ENCODE results near the gene STRIP1.
"Not testable (repeated sequence)": the region's sequence is repeated elsewhere in the genome, so short reads cannot be mapped to it uniquely, and the experiment has no call there.

STRIP1 gene

DNA sequence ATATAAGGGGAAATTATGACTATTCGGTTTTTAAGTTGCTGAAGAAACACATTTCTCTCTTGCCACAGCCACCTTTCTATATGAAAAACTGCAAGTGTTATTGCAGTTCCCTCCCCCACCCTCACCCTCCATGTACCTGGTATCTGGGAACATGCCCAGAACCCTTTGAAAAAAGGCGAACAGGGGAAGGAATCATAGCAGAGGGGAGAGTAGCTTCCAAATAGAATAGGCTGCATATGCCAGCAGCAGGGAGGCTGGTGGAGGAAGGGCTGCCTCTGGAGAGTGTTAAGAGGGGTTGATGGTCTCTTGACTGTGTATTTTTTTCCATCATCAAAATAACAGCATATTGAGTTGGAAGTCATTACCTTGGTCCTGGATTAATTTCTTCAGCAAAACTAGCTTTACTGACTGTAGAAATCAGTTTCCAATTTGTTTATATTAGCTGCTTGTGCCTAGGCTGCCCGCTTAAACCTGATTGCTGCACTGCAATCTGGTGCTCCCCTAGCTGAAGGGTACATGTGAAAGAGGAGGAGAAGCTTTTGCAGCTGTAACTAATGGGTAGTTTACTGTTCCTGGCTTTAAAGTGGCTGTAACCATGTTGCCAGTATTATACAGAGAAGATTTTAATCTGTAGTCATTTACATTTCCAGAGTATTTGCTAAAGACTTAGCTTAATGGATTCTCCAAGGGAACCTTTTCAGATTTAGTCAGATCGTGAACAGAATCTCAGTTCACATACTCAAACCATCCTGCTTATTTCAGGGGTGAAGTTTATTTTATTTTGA is 27.2 kb upstream of the STRIP1 start:
- DNase-seq (ENCODE audit: low spot score): no peak

DNA sequence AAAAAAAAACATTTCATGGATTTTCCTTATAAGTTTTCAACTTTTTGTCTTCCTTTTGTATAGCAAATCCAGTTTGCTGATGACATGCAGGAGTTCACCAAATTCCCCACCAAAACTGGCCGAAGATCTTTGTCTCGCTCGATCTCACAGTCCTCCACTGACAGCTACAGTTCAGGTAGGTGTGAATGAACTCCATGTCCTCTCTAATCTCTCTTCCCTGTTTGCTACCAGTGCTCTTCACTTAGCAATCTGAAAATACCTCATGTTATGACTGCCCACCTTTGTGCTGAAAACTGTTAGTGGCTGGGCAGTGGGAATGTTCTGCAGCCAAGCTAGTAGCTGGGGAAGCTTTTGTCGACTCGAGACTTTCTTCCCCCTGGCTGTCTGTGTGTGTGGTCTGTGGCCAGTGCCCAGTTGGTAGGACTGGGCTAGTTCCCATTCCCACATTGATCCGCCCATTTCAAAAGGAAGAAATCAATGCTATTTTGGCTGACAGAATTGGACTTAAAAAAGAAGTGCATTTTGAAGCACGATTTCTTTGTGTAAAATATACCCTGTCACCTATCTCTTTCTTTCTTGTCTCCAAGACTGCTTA is 25.4 kb upstream of the STRIP1 start:
- no peak for DNase-seq (ENCODE audit: low spot score)

DNA sequence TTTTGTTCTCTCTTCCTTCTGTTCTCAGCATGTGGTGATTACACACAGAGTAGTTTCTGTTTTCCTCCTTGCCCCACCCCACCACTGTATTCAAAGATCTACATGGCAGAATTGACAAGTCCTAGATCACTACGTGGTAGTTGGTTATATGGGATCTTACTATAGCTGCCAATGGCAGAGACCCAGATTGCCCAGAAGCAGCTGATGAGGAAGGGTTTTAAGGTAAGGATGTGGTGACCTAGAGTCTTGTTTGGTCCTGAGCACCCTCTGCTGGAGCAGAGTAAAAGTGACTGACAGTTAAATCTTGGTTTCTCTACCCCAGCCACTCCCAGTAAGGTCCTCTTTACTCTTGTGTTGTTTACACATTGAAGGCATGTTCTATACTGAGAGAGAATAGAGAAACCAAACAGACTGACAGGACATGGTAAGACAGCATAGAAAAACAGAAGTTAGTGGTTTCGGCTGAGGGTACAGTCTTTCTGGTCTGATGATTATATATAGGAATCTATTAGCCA is 22.8 kb upstream of the STRIP1 start:
- no peak for DNase-seq (ENCODE audit: low spot score)

DNA sequence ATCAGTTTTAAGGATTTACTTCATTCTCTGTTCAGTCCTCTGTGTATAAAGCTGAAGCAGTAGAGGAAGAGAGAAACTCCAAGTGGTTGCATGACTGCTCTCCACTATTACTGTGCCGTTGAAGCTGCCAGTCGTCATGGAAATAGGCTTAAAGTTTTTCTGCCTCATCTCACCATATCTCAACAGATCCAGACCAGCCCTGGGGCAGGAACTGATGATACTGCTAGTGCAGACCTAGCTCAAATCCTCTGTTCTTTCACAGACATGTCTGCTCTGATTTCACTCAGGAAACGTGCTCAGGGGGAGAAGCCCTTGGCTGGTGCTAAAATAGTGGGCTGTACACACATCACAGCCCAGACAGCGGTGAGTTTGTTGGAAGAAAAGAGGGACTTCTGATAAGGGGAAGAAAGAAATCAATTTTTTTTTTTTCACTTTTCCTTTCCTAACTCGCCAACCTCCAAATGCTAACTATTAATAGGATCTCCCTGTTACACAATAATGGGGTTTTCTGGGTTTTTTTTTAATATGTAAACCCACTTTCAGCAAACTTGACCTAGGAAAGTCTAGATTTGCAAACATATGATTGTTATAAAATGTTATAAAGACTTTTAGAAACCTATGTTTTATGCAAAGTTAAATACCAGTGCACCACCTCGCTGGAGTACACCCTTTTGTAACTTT is 22.2 kb upstream of the STRIP1 start:
- no peak for DNase-seq (ENCODE audit: low spot score)

DNA sequence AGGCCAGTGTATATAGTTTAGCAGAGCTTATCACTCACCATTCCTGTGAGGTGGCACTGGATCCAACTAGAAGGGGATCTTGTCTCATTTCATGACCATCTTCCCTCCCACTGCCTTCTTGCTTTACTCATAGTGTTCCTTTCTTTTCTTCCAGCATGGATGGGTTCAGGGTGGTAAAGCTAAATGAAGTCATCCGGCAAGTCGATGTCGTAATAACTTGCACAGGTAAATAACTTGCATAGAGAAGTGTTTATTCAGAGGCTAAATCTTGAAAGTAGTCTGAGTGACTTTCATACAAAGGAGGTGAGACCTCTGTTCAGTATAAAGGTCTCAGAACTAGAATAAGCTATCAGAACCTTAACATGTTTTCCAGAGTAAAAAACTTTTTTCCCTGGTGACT is 16.6 kb upstream of the STRIP1 start:
- no peak for DNase-seq (ENCODE audit: low spot score)

DNA sequence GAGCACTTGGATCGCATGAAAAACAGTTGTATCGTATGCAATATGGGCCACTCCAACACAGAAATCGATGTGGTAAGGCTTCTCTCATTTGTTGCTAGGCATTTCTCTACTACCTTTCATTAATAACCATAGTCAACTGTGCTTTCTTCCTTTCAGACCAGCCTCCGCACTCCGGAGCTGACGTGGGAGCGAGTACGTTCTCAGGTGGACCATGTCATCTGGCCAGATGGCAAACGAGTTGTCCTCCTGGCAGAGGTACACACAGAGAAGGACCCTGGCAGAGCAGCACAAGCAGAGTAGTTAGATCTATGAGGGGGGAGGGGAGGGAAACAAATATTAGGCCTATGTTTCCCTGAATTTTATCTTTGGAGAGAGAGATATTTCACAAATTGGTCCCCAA is 16.0 kb upstream of the STRIP1 start:
- no peak for DNase-seq (ENCODE audit: low spot score)

DNA sequence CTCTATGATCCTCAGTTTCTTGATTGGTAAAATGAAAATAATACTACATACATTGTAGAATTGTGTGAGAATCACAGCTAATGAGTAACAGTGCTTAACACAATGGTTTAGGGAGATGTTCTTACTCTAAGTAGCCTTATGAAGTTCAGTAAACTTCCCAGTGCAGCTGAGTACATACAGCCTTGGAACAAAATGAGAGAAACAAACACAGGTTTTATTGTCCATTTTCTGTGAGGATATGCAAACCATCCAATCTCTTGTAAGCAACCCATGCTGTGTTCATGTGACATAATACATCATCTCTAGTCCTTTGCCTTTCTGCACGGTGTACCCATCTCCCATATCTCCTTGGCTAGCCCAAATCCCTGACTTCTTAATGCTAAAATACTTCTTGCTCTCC is 14.7 kb upstream of the STRIP1 start:
- no peak for DNase-seq (ENCODE audit: low spot score)

DNA sequence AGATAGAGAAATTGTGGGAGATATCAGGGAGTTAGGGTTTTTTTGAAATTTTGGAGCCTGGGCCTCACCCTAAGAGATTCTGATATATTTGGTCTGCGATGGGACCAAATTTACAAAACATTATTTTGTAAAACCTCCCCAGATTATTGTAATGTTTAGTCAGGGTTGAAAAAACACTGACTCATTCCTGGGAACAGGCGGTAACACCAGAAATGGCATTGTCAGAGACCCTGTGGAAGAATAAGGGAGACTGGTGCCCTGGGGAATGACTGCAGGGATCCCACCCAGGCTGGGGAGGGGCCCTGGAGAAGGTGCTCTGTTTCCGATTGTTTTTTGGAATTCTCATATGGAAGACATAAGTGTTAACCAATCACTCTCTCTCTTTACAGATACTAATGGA is 13.1 kb upstream of the STRIP1 start:
- DNase-seq (ENCODE audit: low spot score): no peak

DNA sequence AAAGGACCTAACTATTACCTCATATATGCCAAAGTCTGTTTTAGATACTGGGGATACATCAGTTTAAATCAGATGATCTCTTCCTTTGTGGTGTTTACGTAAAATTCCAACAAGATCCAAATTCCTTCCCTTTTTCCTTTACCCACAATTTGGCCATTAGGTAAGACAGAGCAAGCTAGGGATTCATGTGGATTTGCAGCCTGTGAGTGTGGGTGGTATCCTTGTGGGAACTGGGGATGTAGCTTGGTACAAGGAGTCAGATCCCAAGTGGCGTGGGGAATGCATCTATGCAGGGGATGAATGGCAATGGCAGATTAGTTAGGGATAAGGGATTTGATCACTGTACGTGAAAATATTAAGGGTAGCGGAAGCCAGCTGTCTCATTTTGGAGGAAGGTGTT is 9.8 kb upstream of the STRIP1 start:
- DNase-seq (ENCODE audit: low spot score): no peak

DNA sequence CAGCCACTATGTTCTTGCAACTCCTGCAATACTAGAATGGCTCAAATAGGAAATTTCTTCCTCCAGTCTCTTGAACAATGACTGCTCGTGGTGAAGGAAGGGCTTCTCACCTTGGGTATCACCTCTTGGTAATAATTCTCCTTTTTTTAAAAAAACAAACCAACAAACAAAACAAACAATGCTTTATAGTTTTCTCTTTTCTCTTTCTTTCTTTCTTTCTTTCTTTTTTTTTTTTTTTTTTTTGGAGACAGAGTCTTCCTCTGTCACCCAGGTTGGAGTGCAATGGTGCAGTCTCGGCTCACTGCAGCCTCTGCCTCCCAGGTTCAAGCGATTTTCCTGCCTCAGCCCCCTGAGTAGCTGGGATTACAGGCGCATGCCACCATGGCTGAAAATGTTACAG is 3.7 kb upstream of the STRIP1 start:
- not testable (repeated sequence) for DNase-seq (ENCODE audit: low spot score)

DNA sequence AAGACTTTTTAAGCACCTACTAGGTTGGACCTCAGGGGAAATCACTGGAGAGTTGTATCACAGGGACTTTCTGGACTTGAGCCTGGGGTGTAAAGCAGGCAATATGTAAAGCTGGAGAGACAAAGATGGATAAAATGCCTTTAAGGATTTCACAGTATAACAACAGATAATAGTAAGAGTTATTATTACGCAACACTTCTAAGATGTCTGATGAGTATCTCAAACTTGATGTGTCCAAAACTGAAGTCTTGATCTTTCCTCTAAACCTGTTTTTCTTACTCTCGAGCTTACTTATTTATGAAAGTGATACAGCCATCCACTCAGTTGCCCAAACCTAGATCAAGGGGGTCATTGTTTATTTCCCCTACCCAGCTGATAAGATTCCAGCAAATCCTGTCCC is 2.1 kb upstream of the STRIP1 start:
- DNase-seq (ENCODE audit: low spot score): no peak

DNA sequence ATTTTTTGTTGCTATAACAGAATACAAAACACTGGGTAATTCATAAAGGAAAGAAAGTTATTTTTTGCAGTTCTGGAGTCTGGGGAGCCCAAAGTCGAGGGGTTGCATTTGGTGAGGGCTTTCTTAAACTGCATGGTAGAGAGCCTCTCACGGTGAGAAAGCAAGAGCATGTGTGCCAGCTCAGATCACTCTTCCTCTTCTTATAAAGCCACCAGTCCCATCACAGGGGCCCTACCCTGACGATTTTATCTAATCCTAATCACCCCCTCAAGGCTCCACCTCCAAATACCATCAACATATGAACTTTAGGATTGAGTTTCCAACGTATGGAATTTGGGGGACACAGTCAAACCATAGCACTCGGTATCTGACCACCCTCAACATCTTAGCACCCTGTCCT is 1.0 kb upstream of the STRIP1 start:
- no peak for DNase-seq (ENCODE audit: low spot score)

DNA sequence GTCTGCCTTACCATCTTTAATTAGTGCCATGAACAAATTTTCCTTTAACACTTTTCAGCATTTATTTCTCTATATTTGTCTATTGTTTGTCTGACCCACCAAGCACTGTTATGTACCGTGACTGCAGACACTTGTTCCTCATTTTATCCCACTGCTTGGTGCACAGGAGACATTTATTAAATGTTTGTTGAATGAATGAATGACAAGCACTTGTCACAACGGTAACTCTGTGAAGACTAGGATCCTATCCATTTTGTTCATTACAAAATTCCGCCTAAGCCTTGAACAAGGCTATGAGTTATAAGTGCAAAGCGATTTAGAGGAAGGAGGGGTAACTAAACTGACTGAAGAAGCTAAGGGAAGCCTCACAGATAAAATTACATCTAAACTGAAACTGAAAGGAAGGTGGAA is 379 bp upstream of the STRIP1 start:
- DNase-seq (ENCODE audit: low spot score): no peak

DNA sequence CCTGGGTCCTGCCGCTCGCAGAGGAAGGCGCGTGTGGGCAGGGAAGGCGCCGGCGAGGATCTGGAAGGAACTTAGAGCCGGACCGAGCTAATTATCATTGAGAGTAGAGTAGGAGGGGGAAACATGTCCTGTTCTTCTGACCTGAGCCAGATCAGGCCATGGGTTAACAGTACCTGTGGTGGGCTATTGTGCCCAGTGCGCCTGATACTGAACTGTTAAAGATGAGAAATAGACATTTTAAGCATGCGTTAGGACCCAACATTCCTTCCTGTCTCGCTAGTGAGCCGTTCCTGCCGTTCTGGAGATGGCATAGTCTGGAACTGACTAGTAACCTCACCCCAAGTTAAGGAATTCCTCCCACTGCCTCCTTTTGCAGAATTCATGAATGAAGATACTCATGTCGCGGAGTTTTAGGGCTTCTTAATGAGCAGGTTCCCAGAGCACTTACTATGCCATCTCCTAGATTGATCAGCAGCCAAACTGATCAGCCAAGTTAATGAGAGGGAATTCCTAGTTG is 870 bp downstream of the STRIP1 start:
- no peak for DNase-seq (ENCODE audit: low spot score)

DNA sequence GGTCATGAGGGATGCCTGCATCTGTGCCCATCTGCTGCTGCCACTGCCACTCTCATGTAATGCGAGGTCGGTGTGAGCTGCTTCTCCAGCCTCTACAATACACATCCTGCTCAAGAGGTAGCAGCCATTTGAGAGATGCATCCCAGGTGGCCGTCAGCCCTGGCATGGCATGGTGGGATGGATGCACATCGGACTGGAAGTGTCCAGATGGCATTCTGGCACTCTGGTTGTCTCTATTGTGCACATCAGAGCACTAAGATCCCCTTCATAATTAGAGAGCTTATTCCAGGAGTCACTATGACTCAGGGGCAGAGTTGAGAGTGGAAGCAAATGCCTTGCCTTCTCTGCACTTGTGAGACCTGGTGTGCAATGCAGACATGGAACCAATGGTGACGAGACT is 3.8 kb downstream of the STRIP1 start:
- DNase-seq (ENCODE audit: low spot score): no peak

DNA sequence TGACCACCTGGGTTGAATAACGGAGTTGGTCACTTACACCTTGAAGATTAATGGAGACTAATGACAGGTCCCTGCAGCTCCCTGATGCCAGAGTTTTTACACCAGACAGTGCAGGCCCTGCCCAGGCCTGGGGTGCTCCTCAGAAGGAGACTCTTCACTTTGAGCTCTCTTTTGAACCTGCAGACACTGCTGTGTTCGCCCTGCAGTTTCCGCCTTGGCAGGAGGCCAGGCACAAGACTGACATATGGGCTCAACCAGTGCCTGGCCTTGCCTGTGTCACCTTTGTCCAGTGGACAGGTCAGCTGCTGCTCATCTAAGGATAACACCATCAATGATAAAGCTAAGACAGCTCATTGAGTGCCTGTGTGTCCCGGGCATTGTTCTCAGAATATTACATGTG is 5.2 kb downstream of the STRIP1 start:
- DNase-seq (ENCODE audit: low spot score): no peak

DNA sequence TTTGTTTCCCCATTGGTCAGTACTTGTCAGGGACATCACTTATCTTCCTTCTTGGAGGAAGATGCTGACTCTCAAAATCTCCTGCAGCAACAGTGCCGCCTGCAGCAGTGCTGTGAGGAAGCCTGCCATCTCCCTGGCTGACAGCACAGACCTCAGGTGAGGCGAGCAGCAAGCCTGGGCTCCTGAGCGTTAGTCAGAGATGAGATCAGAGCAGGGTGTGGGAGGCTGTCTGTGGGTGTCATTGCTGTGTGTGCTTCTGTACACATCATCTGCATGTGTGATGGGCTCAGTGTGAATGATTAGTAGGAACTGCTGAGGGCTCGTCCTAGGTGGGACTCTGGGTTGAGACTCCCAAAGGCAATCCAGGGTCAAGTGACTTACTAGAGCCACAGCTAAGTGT is 6.1 kb downstream of the STRIP1 start:
- DNase-seq (ENCODE audit: low spot score): no peak

DNA sequence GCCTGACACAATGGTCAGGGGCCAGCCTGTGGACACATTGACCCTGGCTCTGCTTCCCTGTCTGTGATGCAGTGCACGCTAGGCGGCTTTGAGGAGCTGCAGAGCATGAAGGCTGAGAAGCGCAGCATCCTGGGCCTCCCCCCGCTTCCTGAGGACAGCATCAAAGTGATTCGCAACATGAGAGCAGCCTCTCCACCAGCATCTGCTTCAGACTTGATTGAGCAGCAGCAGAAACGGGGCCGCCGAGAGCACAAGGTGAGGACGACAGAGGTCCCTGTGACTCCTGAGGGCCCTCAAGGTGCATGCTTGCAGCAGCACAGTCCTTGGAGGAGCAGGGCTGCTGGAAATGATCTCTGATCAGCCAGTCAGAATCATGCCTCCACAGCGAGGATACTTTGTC is 8.6 kb downstream of the STRIP1 start:
- no peak for DNase-seq (ENCODE audit: low spot score)

DNA sequence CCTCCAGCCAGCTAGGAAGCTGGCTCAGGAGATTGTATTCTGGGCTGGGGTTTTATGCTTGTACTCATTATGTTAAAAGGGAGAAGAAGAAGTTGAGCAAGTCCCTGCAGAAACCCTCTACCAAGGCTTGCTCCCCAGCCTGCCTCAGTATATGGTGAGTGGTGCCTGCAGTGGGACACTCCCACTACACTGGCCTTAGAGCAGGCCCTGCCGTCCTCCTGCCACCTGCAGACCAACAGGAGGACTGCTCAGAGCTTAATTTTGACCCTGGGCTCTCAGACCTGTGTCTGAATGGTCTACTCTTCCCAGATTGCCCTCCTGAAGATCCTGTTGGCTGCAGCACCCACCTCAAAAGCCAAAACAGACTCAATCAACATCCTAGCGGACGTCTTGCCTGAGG is 13.0 kb downstream of the STRIP1 start:
- DNase-seq (ENCODE audit: low spot score): no peak

DNA sequence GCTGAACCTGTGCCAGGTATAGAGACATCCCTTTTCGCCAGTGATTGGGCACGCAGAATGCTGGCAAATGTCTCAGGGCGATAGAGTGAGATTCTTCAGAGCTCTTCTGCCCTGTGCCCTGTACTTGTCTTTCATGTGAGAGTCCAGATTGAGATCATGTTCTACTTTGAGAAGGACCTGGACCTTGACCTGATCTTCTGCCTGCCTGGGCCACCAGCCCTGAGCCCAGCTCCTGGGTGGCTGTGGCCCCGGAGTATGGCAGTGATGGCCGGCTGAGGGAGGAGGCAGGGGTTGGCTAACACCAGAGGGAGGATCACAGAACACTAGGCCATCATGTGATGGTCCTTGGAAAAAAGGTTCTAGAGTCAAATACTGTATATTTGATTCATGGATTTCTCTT is 13.8 kb downstream of the STRIP1 start:
- no peak for DNase-seq (ENCODE audit: low spot score)

DNA sequence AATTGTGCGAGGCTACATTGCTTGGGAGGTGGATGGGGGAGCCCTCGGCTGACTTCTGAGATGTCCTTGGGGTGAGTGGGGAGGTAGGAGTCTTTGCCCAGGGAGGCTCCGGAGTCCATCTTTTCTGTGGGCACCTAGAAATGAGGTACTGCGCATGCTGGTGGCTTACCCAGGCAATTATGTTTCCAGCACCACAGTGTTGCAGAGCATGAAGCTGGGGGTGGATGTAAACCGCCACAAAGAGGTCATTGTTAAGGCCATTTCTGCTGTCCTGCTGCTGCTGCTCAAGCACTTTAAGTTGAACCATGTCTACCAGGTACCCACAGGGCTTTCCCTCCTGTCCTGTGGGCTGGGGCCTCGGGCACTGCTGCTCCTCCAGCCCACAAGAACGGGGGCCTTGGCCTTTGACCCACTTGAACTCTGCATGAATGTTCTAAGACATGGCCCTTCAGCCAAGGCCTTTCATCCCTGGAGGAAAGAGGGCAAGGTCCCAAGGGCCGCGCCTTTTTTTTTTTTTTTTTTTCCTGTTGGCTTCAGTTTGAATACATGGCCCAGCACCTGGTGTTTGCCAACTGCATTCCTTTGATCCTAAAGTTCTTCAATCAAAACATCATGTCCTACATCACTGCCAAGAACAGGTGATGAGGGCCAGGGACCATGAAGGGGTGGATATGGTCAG is 14.6 kb downstream of the STRIP1 start:
- DNase-seq (ENCODE audit: low spot score): no peak

DNA sequence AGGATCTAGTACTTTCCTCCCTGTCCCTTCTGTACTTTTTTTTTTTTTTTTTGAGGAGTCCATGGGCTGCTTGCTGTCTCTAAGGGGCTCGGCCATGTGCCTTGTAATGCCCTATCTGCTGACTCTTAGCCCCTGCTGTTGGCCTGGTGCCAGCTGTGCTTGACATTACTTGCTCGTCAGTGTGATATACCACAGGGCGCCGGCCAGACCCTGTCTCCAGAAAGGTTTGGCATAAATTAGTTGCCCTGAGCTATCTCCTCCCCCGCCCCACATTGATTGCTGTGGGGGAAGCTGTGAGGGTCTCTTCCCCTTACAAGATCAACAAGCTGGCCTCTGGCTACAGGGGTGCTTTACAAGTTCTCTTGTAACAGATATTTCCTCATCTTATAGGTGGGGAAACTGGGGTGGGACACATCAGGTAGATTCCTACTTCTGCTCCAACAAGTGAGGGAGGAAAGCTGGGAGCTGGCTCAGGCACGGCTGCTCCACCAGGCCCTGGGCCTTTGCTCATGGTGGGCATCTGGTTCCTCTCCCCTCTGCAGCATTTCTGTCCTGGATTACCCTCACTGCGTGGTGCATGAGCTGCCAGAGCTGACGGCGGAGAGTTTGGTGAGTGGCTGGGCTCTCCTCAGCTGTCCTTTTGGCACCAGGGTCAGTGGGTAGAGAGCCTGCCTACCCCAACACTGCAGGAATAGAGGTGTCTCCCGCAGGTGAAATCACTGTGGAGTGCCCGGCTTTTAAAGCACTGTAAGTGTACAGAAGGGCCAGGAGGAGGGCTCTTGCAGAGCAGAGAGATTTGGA is 15.6 kb downstream of the STRIP1 start:
- DNase-seq (ENCODE audit: low spot score): no peak

Data from left forelimb (tissue), 1 donor.